OCI-LY7 (cell line): ENCODE data around the gene C5orf15.

Experiments used
- EZH2phosphoT487 ChIP-seq: fragments of 200-600 bp; sonication (generic); IDR thresholded peaks from 2 replicates; pipeline ENCODE4 v1.6.1; 2018; ENCODE audit warnings: low read depth, borderline replicate concordance, mild to moderate bottlenecking, mixed run types, antibody characterized with exemption, low read length, moderate library complexity, mixed read lengths
- TF ChIP-seq, protein P1 (sequence below): fragments of 200-600 bp; sonication (generic); conservative IDR thresholded peaks from 2 replicates; pipeline ENCODE4 v1.5.1; 2014; ENCODE audit warnings: mild to moderate bottlenecking, antibody characterized with exemption, low read length, moderate library complexity, mixed read lengths

DNA sequence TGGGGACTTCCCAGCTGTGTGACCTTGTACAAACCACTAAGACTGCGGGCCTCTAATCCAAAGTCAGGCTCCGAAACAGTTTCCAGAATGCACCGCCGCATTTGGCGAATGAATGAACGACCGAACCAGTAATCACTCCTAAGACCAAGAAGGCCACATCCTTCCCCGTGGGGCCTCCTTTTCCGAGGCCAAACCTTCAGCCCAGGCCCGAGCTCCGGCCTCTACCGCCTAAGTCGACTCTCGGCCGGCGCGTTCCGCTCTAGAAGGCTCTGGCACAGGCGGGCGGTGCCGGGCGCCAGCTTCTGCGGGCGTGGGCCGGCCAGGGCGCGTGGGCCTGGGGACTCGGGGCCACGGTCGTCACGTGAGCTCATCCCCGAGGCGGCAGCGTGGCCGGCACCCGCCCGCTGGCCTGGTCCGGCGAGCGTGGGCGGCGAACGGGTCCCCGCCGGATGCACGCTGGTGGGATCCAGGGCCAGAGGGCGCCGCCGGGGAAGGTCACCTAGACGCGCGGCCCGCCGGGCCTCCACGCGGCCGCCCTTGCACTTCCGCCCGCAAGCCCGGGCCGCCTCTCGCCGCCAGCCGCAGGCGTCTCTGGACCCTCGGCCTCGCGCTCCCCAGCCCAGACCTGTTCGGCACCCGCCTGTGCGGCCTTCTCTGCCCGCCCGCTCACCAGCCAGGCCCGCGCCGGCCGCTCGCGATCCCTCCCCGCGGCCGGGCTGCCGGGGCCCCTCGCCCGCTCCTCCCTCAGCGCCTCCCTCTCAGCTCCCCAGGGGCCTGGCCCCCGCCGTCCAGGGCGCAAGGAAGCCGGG is 35.6 kb upstream of the C5orf15 start:
- TF ChIP-seq, protein P1, sequence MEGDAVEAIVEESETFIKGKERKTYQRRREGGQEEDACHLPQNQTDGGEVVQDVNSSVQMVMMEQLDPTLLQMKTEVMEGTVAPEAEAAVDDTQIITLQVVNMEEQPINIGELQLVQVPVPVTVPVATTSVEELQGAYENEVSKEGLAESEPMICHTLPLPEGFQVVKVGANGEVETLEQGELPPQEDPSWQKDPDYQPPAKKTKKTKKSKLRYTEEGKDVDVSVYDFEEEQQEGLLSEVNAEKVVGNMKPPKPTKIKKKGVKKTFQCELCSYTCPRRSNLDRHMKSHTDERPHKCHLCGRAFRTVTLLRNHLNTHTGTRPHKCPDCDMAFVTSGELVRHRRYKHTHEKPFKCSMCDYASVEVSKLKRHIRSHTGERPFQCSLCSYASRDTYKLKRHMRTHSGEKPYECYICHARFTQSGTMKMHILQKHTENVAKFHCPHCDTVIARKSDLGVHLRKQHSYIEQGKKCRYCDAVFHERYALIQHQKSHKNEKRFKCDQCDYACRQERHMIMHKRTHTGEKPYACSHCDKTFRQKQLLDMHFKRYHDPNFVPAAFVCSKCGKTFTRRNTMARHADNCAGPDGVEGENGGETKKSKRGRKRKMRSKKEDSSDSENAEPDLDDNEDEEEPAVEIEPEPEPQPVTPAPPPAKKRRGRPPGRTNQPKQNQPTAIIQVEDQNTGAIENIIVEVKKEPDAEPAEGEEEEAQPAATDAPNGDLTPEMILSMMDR, result no peak
- no peak for TF ChIP-seq EZH2phosphoT487
